ENCODE measurements around the gene GIPC2.
"Not testable (repeated sequence)": the region's sequence is repeated elsewhere in the genome, so short reads cannot be mapped to it uniquely, and the experiment has no call there.

Gene GIPC2

DNA sequence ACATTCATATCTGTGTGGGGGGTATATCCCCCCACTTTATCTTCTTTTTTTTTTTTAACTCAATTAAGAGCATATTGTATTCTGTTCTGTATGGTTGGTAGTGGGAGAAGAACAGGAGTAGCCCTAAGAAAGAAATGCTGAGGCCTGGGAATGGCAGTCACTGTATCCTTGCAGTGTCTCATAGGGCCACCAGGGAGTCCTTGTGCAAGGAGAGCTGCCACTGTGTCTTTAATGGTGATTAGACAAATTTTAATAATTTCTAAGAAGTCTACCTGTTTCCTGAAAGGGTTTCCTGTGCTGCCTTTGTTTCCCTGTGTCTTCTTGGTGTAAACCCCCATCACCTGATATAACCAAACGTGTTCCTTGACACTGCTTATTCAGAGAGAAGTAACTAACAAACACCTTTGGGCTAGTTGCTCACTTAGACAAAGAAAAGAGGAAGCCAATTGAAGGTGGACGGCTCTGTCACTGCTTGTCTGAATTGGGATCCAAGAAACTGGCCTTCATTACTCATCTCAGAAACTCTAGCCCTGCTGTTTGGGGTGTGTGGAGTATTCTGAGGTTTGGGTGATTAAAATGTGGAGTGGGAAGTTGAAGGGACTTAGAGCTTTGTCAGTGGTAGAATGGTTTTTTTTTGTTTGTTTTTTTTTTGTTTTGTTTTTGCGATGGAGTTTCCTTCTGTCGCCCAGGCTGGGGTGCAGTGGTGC lies 15.2 kb downstream of the GIPC2 start:
- DNase-seq: peak; percentile 23
- in situ Hi-C loops (cut with MboI; ENCODE audit: low pct_unique_long_range_greater_than_20kb, low sequenced_read_pairs): no loop called here

DNA sequence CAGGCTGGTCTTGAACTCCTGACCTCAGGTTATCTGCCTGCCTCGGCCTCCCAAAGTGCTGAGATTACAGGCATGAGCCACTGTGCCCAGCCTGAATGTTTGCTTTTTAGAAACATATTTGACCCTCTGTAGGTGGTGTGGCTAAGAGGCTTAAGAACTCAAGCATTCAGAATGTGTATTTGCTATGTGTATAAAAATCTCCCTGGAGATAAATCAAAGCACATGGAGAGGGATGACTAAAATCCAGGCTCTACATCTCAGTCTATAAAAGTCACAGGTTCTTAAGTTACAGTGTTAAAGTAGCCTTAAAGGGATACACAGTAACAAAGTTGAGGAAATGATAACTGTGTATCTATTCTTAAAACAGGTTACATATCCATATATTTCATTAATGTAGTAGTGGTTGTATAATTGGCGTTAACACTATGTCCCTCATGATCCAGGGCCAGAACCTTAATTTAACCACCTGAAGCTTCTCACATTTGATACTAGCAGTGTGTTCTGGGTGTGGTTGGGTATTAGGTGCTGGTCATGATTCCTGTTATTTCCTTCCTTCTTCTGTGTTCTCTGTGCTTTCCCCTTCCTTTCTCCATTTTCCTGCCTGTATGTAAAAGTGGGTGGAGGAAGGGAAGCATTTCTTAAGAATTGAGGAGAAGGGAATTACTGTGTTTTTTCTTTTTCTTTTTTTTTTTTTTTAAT lies 16.2 kb downstream of the GIPC2 start:
- in situ Hi-C loops (cut with MboI; ENCODE audit: low pct_unique_long_range_greater_than_20kb, low sequenced_read_pairs): no loop called here
- no peak for DNase-seq

DNA sequence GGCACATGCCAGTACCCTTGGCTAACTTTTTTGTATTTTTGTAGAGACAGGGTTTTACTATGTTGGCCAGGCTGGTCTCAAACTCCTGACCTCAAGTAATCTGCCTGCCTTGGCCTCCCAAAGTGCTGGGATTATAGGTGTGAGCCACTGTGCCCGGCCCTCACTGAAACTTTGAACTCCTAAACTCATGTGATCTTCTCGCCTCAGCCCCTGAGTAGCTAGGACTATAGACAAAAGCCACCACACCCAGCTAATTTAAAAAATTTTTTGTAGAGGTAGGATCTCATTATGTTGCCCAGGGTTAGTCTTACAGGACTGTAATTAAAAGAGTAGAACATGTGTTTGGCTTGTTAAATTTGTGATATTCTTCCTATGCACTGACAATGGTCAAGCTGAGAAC lies 19.1 kb downstream of the GIPC2 start:
- DNase-seq; in situ Hi-C loops (cut with MboI; ENCODE audit: low pct_unique_long_range_greater_than_20kb, low sequenced_read_pairs): not testable (repeated sequence)

DNA sequence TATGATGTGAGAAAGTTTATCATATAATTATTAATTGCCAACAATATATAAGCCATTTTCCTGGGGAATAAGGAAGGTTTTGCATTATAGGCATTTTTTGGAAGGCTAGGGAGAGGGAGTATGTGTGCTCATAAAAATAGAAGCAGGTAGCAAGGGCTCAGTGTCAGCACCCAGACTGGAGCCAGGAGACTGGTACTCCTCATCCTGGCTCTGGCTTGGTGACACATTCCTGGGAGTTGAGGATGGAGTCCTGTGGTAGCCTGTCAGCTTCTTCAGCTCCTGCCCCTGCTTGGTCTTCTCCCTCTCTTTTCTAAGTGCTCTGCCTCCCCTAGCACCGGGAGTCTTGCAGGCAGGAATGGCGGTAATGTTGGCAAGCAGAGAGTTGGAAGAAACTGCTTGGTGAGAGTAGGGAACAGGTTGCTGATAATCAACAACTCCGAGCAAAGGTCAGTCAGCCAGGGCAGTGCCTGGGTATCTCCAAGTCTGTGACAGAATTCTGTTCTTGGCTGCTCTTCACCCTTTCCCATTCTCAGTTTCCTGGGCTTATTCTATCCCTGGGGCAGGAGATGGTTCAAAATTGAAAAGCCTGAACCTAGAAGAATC lies 23.0 kb downstream of the GIPC2 start:
- in situ Hi-C loops (cut with MboI; ENCODE audit: low pct_unique_long_range_greater_than_20kb, low sequenced_read_pairs): no loop called here
- DNase-seq: no peak

DNA sequence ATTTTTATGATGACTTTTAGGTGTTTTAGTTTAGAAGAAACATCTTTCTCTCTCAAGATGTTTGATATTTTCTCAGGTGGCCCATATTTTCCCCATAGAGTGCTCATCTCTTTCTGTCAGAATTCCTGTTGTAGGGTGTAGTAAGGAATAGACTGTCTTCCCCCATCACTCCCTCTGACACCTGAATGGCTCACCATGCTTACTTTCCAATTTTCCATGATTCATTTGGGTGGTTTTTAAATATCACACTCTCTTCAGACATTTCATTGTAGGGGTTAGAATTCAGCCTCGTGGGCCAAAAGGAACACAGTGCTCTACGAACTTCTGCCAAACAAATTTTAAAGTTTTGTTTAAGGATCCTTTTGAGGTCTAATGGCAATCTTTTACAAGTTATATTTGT lies 24.0 kb downstream of the GIPC2 start:
- DNase-seq: no peak
- in situ Hi-C loops (cut with MboI; ENCODE audit: low pct_unique_long_range_greater_than_20kb, low sequenced_read_pairs): no loop called here

DNA sequence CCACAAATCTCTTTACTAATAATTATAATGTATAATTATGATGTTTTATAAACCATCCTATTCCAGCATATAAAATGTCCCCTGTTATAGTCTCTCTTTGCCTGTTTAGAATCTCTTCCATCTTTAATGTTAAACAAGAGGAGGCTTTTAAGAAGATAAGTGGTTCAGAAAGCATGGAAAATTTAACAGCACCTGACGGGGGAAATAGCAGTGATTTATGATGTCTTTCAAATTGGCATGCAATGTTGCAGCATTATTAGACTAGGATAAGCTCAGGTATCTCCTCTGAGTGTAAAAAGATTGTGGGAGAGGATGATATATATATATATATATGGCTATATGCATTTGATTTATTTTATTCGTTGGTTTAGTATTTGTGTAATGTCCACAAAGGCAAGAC lies 24.4 kb downstream of the GIPC2 start:
- in situ Hi-C loops (cut with MboI; ENCODE audit: low pct_unique_long_range_greater_than_20kb, low sequenced_read_pairs): no loop called here
- no peak for DNase-seq

DNA sequence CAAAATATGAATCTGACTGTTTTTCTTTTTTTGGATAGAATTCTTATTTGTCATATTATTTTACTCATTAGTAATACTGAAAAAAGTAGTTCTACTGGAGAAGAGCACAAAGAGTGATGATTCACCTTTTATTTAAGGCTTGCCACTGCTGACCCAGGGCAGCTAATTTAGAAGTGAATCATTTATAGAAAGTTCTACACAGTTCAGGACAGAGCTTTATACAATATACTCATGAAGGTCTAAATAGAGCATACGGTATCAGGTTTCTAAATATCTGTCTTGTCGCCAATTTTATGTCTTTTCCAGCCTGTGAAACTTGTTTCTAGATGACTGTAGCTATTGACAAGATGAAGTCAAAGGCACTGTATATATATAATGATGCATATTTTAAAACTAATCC lies 25.0 kb downstream of the GIPC2 start:
- in situ Hi-C loops (cut with MboI; ENCODE audit: low pct_unique_long_range_greater_than_20kb, low sequenced_read_pairs): no loop called here
- DNase-seq: no peak

DNA sequence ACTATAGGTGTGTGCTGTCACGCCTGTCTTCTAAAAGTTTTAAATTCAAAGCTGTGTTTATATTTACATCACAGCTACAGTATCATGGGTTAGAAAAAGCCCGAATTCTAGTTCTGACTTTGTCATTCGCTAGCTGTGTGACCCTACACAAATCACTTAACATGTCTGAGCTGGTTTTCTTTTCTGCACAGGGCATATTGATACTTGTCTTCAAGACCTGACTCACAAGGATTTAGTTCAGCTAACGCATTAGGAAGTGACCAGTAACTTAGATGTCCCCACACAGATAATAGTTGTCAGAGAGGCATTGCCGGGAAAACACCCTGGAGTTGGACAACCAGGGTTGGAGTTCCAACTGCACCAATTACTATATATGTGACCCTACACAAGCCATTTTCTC lies 25.9 kb downstream of the GIPC2 start:
- no peak for DNase-seq

DNA sequence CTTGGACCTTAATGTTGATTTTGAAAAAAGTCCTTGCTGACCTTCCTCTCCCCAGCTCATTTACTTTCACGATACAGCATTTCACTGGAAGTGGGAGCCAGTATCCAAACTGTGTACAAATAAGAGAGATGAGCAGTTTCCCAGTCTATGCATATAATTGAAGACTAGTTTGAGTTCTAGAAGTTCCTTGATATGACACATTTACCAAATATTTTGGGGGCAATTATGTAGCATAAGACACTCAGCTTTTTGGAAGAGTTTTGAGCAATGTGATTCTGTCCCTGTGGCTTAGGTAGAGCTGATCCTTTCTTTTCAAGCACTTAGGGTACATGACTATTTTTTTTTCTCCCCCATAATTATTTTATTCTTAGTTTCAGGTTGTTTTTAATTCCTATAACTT lies 26.4 kb downstream of the GIPC2 start:
- in situ Hi-C loops (cut with MboI; ENCODE audit: low pct_unique_long_range_greater_than_20kb, low sequenced_read_pairs): no loop called here
- DNase-seq: no peak

More for the DNA sequence above, 25.9 kb downstream of the GIPC2 start:
- in situ Hi-C loops (cut with MboI; ENCODE audit: low pct_unique_long_range_greater_than_20kb, low sequenced_read_pairs): no loop called here

DNA sequence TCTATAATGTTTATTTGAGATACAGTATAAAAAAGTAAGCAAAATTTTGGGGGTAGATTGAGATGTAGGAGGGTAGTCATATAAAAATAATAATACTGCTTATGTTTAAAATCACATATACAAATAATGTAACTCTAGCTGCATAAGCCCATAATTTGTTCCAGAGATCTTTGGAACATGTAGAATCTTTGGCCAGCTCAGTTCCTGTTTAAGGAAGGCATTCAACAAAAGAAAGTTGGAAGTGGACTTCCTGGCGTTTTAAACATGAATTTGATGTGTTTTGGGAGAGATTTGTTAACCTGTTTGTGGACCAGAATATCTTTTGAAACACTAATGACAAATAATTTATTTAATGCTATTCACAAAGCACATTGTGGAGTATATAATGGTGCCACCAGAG lies 27.7 kb downstream of the GIPC2 start:
- in situ Hi-C loops (cut with MboI; ENCODE audit: low pct_unique_long_range_greater_than_20kb, low sequenced_read_pairs): no loop called here
- no peak for DNase-seq

DNA sequence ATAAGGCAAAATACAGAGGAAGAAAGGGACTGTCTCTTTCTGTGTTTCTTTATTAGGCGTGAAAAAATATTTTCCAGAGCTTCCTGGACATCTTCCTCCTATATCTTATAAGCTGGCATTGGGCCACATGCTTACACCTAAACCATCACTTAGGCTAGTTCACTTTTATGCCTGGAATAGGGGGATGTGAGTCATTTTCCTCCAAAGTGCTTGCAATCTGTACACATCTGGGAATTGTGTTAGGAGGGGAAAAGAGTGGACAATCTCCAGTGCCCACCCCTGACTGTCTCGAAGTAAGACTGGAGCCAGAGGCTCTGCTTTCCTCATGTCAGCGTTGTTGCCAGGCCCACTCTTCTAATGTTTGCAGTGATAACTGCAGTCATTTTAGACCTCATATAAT lies 29.9 kb downstream of the GIPC2 start:
- in situ Hi-C loops (cut with MboI; ENCODE audit: low pct_unique_long_range_greater_than_20kb, low sequenced_read_pairs): no loop called here
- no peak for DNase-seq

DNA sequence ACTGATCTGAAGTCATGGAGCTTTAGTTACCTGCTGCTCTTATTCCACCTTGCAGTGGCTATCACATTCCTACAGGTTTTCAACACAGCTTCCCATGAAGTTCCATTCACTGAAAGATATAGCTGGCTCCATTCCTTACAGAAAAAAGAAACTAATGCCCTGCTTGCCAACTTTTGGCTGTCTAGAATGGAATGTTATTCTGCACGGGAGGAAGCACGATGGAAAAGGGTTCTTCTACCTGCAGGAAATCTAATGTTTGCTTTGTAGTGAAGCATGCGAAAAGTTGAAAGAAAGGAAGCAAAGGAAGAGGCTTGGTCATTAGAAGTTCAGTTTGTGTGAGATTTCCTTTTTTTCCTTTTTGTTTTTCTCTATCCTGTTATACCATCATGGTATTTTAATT lies 32.6 kb downstream of the GIPC2 start:
- DNase-seq: no peak
- in situ Hi-C loops (cut with MboI; ENCODE audit: low pct_unique_long_range_greater_than_20kb, low sequenced_read_pairs): no loop called here

DNA sequence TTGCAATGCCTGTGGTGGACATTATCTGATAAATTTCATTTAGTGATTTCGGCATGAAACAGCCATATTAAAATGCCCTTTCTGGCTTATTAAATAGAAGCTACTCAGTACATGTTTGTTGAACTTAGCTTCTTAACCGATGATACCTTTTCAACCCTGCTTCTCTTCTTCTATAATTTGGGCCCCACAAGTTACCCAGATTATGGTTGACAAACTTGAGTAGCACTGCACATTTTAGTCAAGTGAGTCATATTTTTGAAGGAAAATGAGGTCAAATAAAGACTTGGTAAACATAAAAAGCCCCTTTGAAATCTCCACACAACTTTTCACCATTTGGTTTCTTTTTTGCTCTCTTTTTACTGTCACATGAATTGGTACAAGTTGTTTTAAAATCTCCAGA lies 33.8 kb downstream of the GIPC2 start:
- in situ Hi-C loops (cut with MboI; ENCODE audit: low pct_unique_long_range_greater_than_20kb, low sequenced_read_pairs): no loop called here
- DNase-seq: no peak

DNA sequence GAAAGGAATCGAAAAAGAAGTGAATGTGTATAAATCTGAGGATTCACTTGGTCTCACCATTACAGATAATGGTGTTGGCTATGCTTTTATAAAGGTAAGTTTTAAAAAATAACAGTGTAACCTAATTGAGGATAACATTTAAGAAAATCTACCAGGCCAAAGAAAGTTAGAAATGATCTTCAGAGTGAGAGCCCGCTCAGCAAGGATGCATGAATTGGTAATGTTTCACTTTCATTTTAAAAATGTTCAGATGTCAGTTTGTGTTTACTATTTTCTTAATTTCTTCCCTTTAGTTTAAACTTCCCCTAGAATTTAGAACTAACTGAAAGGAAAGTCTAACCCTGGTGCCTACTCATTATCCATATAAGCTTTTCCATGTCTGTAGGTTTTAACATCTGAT lies 35.0 kb downstream of the GIPC2 start:
- no peak for DNase-seq
- in situ Hi-C loops (cut with MboI; ENCODE audit: low pct_unique_long_range_greater_than_20kb, low sequenced_read_pairs): no loop called here

DNA sequence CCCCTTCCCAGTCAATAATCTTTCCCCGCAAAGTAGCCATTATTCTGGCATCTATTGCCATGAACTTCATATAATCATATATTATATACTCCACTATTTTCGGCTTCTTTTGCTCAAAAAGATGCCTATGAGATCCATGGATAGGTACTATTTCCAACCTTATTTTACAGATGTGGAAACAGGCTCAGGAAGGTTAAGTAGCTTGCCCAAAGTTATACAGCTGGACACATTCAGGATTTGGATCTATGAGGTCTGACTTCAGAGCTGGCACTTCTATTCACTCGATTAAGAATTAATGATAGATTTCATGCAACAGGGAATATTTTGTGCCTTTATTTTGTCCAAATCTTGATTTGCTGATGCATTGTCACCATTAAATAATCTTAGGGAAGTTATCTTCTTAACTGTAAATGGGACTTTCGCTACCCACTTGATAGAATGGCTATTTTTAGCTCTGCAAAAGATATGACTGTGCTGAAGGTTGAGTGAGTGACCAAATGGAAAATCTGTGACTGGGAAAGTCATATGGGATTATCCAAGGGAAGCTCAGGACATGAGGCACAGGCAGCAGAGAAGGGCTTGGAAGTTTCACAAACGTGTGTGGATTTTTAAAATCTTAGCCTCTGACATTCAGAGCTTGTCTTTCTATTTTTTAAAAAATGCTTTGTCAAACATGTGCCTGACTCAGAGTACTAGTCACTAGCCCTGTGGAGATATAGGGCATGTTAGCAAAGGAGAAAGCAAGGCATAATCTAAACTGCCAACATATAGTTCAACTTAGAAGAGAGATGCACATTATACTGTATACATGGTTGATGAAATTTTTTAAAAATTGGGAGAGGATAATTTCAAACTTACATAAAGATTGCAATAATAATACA lies 36.5 kb downstream of the GIPC2 start:
- in situ Hi-C loops (cut with MboI; ENCODE audit: low pct_unique_long_range_greater_than_20kb, low sequenced_read_pairs): no loop called here
- no peak for DNase-seq

DNA sequence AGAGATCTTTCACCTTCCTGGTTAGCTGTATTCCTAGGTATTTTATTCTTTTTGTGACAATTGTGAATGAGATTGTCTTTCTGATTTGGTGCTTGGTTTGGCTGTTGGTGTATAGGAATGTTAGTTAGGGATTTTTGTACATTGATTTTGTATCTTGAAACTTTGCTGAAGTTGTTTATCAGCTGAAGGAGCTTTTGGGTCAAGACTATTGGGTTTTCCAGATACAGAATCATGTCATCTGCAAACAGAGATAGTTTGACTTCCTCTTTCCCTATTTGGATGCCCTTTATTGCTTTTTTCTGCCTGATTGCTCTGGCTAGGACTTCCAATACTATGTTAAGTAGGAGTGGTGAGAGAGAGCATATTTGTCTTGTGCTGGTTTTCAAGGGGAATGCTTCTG lies 38.9 kb downstream of the GIPC2 start:
- in situ Hi-C loops (cut with MboI; ENCODE audit: low pct_unique_long_range_greater_than_20kb, low sequenced_read_pairs): not testable (repeated sequence)
- DNase-seq: peak; percentile 35

DNA sequence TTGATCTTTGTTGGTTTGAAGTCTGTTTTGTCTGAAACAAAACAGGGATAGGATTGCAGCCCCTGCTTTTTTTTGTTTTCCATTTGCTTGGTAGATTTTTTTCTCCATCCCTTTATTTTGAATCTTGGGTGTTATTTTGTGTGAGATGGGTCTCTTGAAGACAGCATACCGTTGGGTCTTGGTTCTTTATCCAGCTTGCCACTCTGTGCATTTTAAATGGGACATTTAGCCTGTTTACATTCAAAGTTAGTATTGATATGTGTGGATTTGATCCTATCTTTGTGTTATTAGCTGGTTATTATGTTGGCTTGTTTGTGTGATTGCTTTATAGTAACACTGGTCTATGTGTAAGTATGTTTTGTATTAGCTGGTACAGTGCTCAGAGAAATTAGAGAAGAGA lies 40.9 kb downstream of the GIPC2 start:
- DNase-seq: no peak
- in situ Hi-C loops (cut with MboI; ENCODE audit: low pct_unique_long_range_greater_than_20kb, low sequenced_read_pairs): no loop called here

DNA sequence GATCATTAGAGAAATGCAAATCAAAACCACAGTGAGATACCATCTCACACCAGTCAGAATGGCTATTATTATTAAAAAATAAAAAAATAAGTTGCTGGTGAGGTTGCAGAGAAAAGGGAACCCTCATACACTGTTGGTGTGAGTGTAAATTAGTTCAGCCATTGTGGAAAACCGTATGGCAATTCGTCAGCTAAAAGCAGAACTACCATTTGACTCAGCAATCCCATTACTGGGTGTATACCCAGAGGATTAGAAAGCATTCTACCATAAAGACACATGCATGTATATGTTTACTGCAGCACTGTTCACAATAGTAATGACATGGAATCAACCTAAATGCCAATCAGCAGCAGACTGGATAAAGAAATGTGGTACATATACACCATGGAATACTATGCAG lies 42.2 kb downstream of the GIPC2 start:
- DNase-seq: peak; percentile 13
- in situ Hi-C loops (cut with MboI; ENCODE audit: low pct_unique_long_range_greater_than_20kb, low sequenced_read_pairs): no loop called here

DNA sequence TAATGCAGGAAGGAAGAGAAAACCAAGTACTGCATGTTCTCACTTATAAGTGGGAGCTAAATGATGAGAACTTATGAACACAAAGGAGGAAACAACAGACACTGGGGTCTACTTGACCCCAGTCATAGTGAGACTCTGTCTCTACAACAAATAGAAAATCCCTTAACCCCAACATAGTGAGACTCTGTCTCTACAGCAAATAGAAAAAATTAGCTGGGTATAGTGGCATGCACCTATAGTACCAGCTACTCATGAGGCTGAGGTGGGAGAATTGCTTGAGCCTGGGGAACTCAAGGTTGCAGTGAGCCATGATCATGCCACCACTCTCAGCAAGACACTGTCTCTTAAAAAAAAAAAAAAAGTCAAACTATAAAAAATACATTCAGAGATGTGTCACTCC lies 42.7 kb downstream of the GIPC2 start:
- in situ Hi-C loops (cut with MboI; ENCODE audit: low pct_unique_long_range_greater_than_20kb, low sequenced_read_pairs): no loop called here
- no peak for DNase-seq

DNA sequence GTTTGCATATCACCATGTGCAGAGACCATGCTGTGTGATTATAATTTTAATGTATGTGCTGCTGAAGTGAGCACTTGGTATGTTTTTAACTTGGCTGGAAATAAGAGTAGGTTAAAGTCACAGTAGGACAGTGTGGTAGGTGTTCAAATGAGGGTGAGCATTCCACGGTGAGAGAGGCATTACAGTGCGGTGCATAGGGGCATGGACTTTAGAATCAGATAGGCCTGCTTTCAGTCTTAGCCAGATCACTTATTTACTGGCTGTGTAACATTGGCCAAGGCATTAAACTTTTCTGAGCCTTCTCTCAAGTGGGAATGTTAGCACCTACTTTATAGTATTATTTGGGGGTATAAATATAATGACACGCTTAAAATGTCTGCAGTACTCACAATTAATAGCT lies 43.2 kb downstream of the GIPC2 start:
- DNase-seq: no peak
- in situ Hi-C loops (cut with MboI; ENCODE audit: low pct_unique_long_range_greater_than_20kb, low sequenced_read_pairs): no loop called here

All from KBM-7 (cell line).